Activated CD4-positive, CD25-positive, alpha-beta regulatory T cell treated with anti-CD3 and anti-CD28 coated beads, Interleukin-2, amount 50 U/mL, for 72 hours (primary cell): ENCODE measurements around the gene POLDIP3.
"Not testable (repeated sequence)": the region's sequence is repeated elsewhere in the genome, so short reads cannot be mapped to it uniquely, and the experiment has no call there.

Experiments
- DNase-seq: peaks from one replicate; pipeline ENCODE4 v3.0.0; 2021

Gene POLDIP3

GRCh38 chr22:42617155-42617983, 2.7 kb upstream of the POLDIP3 start:
- DNase-seq = no peak

DNA sequence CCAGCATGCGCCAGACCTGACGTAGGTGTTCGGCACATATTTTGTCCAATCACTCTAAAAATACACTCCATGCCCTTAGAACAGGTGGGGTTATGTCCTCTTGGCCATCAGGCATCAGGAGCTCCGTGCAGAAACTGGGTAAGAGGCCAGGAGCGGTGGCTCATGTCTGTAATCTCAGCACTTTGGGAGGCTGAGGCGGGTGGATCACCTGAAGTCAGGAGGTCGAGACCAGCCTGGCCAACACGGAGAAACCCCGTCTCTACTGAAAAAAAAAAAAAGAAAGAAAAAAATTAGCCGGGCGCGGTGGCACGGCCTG, 1.1 kb upstream of the POLDIP3 start:
- not testable (repeated sequence) for DNase-seq

DNA sequence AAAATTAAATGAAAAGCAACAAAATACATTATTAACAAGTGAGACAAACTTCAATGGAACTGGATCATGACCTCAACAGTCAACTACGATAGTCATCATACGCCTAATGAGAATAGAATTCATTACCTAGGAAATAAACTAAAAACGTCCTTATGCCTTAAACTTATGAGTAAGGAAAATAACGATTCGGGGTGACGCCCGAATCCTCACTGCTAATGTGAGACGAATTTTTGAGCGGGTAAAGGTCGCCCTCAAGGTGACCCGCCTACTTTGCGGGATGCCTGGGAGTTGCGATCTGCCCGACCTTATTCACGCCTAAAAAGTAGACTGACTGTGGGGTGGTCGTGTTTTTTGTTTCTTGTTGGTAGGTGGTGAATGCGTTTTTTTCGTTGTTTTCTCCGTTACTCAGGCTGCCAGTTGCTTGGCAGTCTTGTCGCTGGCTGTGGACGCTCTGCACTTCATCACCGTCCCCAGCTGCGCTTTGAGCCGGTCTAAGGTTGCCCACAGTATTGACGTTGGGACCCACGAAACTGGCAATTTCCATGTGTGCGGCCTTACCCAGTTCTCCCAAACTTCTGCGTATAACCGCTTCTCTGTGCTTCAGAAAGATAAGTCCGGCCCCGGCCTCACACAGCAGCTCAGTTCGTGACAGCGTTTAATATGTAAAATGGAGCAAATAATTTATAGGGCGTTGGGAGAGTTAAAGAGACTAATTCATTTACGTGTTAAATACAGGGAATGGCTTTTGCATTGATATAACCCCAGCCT, 593 bp upstream of the POLDIP3 start:
- DNase-seq = peak; percentile 82

- no peak for DNase-seq
Measured at GRCh38 chr22:42613872-42614301, 796 bp downstream of the POLDIP3 start.

DNA sequence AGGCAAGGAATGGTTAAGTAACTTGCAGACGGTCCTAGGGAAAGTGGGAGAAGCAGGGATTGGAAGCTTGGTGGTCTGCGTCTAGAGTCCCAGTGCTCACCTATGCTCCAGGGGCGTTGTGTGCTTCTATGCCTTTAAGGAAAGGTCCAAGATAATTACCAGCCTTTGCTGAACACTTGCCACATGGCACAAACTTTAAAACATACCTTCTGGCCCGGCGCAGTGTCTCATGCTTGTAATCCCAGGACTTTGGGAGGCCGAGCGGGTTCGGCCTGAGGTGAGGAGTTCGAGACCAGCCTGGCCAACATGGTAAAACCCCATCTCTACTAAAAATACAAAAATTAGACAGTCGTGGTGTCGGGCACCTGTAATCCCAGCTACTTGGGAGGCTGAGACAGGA, 2.3 kb downstream of the POLDIP3 start:
- DNase-seq = no peak

- no peak for DNase-seq
Measured at GRCh38 chr22:42611051-42611450, 3.6 kb downstream of the POLDIP3 start.

DNA sequence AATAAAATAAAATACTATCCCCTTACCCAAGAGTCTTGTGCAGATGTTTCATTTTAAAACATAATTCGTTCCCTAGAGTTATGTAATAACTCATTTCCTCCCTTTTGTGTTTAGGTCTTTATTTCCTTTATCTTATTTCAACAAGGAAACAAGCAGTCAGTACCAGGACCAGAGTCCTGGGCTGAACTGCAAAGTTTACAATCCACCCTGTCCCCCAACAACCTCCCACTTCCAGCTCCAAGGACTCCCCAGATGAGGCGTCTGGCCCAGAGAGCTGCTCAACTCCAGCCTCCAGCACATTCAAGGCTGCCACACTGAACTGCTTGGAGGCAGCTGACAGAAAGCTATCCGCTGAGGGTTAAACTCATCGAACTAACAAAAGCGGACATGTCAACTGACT, 4.5 kb downstream of the POLDIP3 start:
- no peak for DNase-seq

DNA sequence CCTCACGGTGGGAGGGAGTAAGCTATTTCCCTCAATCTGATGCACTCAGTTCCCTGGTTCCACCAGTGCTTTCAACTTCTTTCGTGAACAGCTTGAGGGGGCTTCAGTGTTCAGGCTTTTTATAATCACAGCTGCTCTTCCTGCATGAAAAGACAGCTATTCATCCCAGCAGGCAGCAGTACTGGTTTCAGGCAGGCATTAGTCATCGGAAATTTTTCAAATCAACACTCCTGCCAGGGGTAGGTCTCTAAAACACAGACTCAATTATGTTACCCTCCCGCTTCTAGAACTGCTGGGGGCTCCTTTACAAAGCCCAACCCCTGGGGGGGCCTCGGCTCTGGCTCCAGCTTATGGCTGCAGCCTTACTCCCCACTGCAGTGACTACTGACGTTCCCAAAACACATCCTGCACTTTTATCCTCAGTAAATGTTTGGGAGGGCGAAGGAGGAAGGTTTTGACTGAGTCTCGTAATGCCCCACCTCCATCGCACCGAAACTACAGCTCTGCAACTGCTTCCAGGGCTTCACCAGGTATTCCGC, 5.8 kb downstream of the POLDIP3 start:
- DNase-seq = no peak

- no peak for DNase-seq
Measured at GRCh38 chr22:42608136-42608822, 6.4 kb downstream of the POLDIP3 start.

GRCh38 chr22:42607641-42608040, 7.0 kb downstream of the POLDIP3 start:
- DNase-seq = not testable (repeated sequence)

- DNase-seq = no peak
Measured at GRCh38 chr22:42604403-42604802, 10.3 kb downstream of the POLDIP3 start.

- no peak for DNase-seq
Measured at GRCh38 chr22:42603427-42603826, 11.3 kb downstream of the POLDIP3 start.

DNA sequence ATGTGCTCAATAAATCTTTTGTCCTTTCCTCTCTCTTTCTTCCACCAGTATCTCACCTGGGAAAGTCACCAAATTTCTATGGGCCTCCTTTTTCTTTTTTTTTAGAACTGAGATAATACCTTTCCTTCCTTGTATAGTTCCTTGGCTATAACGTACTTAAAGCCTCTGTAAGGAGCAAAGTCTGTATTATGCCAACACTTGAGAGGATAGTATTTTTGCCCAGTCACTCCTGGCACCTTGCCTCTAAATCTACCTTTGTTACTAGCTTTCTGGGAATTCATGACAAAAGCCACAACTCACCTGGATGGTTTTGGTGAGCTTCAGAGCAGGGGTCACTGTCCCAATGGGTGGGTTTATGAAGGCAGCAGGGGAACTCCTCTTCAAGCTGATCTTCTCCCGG, 12.2 kb downstream of the POLDIP3 start:
- no peak for DNase-seq

DNA sequence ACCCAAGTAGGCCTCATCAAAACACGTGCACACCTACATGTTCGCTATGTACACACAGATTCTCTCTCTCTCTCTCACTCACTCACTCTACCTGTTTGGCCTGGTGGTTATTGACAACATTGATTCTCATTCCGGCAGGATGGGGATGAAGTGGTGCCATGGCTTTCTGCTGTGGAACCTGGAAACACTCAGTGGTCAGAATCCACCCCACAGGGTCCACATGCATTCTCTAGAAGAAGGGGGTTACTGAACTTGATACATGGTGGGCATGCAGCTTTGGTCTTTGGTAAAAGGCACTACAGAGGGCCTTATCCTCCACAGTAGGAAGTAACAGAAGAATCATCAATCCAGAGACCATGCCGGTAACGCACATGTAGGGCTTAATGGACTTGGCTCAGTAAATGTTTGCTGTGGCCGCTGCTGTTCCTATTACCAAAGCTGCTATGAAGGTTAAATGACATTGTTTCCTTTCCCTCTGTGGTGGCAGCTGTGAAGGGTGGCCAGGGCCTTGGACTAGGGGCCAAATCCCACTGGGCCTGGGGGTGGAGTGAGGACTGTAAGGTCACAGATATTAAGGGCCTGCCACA, 12.7 kb downstream of the POLDIP3 start:
- DNase-seq = no peak

DNA sequence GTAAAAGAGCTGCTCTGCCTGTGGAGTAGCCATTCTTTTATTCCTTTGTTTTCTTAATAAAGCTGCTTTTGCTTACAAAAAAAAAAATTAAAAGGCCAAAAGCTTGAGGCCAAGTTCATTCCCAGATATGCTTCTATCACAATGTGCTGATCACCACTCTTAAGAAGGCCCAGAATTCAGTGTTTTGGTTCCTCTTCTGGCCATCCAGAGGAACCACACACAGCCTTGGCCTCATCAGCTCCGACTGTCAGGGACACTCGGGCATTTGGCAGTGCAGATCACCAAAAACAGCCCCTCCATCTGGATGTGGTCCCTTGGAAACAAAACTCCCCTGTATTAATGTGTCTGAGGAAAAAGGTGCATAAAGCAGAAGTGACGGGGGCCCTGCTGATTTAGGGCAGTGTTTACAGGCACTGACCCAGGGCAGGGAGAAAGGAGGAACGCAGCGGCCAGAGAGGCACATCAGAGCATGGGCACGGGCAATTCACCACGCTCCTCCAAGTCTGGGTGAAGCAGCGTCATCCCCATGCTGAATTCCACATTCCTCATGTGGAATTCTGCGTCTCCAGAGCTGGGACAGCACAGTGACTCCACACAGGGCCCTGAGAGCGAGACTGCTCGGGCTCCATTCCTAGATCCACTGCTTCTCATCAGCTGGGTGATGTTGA, 17.7 kb downstream of the POLDIP3 start:
- DNase-seq = no peak

DNA sequence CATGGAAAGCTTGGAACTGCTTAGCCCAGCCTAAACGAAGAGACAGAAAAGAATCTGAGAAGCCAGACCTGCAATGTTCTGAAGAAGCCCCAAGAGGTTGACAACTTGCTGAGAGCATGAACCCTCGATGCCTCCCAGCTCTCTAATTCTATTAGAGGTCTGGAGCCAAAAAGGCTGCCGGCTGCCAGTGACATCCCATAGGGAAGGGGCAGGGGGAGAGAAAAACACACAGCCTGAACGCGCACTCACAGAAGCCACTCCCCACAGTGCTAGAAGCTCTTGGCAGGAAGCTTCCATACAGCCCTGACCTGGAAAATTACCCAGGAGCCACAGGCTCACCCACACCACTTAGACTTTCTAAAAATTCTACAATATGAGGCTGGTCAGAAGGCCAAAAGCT, 18.3 kb downstream of the POLDIP3 start:
- no peak for DNase-seq

DNA sequence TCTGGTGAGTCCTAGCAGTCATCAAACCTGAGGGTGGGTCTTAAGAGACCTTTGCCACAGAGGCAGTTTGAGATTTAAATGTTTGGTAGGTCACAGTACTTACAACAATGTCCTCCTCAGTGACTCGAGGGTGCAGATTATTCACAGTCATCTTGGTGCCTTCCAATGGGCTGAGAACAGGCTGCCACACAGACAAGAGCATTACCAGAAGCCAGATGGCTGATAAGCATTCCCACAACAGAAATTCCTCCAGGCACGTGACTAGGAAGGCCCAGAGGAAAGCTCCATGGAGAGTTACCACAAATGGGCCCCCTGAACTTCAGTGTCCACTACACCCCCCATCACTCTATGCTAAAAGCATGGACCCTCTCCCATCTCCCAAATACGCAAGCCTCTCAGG, 19.2 kb downstream of the POLDIP3 start:
- no peak for DNase-seq

- no peak for DNase-seq
Measured at GRCh38 chr22:42591987-42592386, 22.7 kb downstream of the POLDIP3 start.

DNA sequence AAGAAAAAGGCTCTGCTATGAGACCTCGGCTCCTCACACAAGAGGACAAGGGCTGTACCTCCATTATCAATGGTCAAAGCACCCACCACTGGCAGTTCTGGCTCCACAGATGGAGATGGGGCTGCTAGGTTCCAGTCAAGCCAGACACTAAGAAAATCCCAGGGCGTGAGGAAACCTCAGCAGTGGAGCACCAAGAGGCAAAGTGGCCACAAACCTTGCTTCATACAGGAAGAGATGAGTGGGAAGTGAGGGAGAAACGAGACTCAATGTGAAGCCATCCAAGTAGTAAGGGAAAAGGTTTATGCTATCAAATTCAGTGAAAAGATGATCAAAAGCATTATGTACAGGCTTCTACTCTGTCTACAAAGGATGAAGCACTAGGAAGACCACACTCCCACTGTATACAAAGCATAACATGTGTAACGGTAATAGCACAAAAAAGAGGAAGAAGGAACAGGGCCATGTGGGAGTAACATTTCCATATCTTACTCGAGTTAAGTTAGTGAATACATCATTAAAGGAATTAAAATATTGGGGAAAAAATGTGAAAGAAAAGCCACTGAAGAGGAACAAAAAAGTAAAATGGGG, 27.0 kb downstream of the POLDIP3 start:
- DNase-seq = no peak

- no peak for DNase-seq
Measured at GRCh38 chr22:42586381-42586780, 28.3 kb downstream of the POLDIP3 start.

- no peak for DNase-seq
Measured at GRCh38 chr22:42585096-42585495, 29.6 kb downstream of the POLDIP3 start.

DNA sequence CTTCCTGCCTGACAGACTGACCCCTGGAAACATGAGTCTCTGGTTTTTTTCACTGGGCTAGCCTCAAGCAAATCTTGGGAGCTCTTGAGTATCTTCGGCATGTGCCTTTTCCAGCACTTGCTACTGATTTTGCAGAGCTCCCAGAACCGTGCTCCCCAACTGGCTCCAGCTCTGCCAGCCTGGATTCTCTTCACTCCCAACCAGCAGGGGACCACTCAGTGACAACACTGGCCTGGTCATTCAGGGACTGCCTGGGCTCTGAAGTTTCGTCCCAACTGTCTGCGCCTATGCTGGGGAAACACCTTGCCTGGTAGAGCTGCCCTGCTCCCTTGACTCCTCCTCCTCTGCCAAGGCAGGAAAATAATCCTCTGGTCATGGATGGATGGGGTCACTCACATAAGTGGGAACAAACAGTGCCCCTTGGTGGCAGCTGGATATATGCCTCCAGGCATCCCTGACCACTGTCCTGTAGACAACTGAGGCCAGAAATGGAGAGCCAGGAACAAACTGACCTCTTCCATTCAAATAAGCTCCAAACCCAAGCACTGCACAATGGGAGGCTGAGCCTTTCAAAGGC, 30.2 kb downstream of the POLDIP3 start:
- no peak for DNase-seq
